NCI-H1436 (cell line): ENCODE measurements around the gene SIGLEC10.
"Not testable (repeated sequence)": the region's sequence is repeated elsewhere in the genome, so short reads cannot be mapped to it uniquely, and the experiment has no call there.

Experiments
- DNase-seq: peaks from one replicate; lab custom pipeline; 2025; lab: John Stamatoyannopoulos, UW

The SIGLEC10 gene

GRCh38 chr19:51440052-51440451 is 22.6 kb upstream of the SIGLEC10 start:
- no peak for DNase-seq

GRCh38 chr19:51439021-51439465 is 21.6 kb upstream of the SIGLEC10 start:
- peak; percentile 10 for DNase-seq

- DNase-seq, result no peak
These were observed 17.0 kb upstream of the SIGLEC10 start for GRCh38 chr19:51434456-51434855.

DNA sequence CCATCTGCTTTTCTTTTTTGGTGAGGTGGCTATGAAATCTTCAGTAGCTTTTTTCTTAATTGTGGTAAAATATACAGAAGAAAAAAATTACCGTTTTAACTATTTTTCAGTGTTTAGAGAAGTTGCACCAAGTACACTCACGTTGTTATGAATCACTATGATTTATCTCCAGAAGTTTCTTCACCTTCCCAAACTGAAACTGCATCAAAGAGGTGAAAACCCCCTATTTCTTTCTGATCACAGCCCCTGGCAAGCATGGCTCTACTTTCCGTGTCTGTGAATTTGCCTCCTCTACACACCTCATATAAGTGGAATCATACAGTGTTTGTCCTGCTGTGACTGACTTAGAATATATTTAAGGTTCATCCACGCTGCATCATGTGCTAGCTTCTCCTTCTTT is 15.6 kb upstream of the SIGLEC10 start:
- DNase-seq, result no peak

GRCh38 chr19:51431124-51431523 is 13.7 kb upstream of the SIGLEC10 start:
- no peak for DNase-seq

DNA sequence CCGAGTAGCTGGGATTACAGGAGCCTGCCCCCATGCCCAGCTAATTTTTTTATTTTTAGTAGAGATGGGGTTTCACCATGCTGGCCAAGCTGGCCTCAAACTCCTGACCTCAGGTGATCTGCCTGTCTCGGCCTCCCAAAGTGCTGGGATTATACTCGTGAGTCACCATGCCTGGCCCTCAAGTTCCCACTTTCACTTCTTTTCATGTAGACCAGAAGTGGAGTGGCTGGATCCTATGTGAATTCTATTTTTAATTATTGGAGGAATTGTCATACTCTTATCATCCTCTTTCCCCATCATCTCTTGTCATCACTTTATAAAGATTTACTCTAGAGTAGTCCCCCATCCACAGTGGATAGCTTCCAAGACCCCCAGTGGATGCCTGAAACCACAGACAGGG is 12.8 kb upstream of the SIGLEC10 start:
- no peak for DNase-seq

DNA sequence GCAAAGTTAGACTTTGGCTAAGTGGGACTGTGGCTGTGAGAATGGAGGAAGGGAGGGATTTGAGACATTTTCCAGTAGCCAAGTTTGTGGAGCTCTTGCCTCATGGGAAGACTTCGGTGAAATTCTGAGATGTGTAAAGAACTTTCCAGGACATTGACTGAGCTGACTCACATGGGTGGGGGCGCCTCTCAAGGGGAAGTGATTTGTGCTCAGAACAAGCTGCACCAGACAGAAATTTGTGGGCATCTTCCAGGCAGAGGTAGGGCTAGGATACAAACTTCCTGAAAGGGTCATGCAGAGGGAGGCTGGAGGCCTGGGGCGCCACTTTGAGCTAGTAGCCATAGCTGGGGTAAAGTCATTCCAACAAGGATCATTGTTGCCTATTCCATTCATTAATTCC is 9.8 kb upstream of the SIGLEC10 start:
- no peak for DNase-seq

DNA sequence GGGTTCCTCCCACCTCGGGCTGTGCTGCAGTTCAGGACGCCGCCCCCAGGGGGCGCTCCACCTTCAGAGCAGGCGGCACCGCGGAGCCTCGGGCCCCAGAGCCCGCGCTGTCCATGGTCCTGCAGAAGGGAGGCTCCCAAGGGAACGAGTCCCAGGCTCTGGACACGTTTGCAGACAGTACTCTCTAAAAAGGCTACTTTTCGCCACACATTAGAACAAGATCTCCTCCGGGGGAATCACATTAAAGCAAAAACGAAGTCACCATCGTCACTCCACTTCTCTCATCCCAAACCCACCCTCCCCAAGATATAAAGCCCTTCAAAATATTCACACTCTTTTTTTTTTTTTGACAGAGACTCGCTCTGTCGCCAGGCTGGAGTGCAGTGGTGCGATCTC is 4.6 kb upstream of the SIGLEC10 start:
- peak; percentile 36 for DNase-seq

GRCh38 chr19:51421229-51422052 is 4.0 kb upstream of the SIGLEC10 start:
- DNase-seq, result no peak

DNA sequence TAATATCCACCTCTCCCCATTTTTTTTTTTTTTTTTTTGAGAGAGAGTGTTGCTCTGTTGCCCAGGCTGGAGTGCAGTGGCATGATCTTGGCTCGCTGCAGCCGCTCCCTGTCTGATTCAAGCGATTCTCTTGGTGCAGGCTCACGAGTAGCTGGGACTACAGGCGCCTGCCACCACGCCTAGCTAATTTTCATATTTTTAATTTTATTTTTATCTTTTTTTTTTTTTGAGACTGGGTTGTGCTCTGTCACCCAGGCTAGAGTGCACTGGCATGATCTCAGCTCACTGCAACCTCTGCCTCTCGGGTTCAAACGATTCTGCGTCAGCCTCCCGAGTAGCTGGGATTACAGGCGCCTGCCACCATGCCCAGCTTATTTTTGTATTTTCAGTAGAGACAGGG is 3.1 kb upstream of the SIGLEC10 start:
- not testable (repeated sequence) for DNase-seq

DNA sequence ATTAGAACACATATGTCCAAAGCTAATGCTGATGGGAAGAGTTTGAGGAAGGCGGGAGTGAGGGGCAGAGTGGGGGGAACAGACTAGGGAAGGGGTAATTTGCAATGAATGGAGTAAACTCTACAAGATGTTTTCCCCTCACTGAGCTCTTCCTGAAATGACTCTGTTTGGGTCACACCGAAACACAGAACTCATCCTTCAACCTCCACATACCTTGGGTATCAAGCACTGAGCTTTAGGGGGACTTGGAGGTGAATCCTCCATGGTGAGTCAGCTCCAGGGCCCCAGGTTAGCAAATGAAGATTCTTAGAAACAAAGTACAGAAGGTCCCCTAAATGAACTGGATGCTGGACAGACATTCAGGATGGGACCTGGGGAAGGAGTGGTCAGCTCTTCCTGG is 1.3 kb upstream of the SIGLEC10 start:
- DNase-seq, result no peak

DNA sequence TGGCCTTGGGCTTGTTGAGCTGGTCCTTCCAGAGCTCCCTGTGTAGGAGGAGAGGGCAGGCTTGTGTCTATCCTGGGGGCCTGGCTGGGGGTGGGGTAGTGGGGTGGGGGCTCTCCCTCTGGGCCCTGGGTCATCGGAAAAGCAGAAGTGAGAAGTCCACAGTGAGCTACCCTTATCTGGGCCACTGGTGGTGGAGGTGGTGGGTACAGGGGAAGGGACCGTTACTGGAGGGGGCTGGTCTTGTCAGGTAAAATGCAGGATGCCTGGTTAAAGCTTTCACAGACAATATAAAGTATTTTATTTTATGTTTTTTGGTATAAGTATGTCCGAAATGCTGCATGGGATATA is 342 bp upstream of the SIGLEC10 start:
- no peak for DNase-seq

GRCh38 chr19:51416422-51416821 is 1.0 kb downstream of the SIGLEC10 start:
- DNase-seq, result not testable (repeated sequence)

DNA sequence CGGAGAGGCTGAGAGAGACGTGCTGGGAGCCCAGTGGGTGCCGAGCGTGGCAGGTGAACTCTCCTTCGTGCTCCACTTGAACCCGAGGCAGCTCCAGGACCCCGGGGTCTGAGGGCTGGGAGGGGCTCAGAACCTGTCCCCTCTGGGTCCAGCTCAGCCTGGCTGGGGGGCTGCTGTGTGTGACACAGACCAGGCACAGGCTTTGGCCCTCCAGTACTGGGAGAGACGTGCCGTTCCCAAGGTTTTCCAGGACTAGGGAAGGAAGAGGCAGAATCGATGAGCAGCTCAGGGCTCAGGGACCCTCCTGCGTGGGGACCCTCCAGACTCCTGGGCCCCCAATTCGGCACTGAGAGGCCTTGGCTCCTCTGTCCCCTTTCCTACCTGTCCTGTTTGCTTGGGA is 2.3 kb downstream of the SIGLEC10 start:
- no peak for DNase-seq

- DNase-seq, result no peak
These were observed 6.3 kb downstream of the SIGLEC10 start for GRCh38 chr19:51410950-51411748.

DNA sequence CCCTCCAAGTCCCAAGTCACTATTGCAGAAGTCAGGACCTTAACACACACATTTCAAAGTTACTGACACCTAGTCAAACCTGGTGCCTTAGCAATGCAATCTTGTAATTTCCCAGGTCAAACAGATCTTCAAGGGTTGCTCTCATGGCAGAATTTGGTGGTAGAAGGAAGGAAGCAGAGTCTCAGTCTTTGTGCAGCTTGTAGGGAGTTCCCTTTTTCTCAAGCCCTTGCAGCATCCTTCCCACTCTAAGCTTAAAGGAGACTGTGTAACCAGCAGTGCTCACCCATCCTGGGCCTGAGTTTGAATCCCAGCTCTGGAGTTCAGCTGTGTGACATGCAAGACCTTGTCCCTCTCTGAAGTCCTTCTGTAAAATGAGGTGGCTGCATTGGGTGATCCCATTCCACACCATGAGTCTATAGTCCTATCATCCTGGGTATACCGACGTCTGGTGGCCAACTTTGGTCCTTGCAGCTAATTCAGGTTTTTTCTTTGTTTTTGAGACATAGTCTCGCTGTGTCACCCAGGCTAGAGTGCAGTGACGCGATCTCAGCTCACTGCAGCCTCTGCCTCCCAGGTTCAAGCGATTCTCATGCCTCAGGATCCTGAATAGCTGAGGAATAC is 9.8 kb downstream of the SIGLEC10 start:
- no peak for DNase-seq

DNA sequence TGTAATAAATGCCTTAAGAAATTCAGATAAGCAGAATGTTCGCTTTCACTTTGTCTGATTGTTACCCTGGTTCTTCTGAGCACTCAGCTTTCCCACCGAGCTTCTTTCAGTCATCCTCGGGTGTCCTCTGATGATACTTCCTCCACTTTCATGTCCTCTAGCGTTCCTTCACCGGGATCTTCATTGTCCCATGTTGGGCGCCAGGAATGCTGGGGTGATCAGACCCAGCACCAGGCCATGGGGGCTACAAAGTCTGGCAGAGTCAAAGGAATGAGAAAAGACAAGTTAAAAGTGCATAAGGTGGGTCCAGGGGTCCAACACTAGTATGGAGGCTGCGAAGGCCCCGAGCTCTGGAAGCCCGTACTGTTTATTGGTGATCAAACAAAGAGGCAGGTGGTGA is 15.3 kb downstream of the SIGLEC10 start:
- DNase-seq, result no peak

DNA sequence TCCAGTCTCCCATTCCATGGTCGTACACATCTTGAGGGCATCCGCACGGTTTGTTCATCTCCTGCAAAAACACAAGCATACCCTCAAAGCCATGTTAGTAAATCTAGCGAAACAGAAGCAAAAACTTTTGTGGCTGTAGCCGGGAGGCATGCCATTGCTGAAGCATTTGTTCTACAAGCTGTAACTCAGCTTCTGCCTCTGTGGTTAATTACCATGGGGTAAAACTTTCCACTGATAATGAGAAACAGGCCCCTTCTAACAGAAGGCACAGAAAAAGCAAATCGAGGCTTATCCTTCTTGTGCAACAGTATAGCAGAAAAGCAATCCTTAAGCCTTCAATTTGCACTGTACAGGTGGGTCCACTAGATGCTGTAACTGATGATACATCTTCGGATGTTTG is 17.5 kb downstream of the SIGLEC10 start:
- not testable (repeated sequence) for DNase-seq

- DNase-seq, result no peak
These were observed 18.2 kb downstream of the SIGLEC10 start for GRCh38 chr19:51399231-51399630.

DNA sequence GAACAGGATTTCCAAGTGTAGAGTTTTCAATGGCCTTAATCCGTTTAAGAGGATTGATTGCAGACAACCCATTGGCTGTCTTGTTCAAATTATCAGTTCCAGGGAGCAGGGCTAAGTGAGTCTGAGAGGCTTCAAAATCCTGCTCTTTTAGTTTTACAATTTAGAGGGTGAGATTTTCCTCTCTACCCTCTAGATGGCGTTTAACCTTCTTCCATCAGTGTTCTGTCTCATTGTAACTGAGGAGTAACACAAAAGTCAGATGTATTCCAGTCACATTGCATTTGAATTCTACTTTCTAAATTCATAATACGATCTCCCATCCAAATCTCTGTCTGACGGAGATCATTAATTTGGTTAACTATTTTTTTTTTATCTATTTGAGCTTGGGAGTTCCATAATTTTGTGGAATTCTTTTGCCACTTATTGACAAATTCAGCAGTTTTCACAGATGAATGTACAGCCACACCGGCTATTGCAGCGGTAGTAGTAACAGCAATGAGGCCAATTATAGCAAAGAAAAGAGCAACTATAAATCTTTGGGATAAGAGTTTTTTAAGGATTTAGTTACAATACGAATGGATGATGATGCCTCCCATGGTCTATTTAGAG is 19.2 kb downstream of the SIGLEC10 start:
- peak; percentile 18 for DNase-seq

GRCh38 chr19:51397453-51397852 is 20.0 kb downstream of the SIGLEC10 start:
- DNase-seq, result not testable (repeated sequence)

DNA sequence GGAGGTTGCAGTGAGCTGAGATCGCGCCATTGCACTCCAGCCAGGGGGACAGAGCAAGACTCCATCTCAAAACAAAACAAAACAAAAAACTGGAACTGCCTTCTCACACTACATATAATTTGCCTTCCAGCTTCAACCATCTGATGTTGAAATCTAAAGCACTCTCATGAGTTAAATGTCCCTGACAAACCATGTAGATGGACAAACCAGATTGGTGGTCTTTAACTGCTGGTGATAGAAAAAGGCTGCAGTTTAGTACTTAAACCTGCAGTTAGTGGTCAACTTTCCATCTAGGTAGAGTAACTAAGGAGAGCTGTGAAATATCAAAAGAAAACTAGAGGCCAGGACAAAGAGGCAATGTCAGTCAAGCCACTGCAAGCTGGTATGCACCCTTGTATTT is 21.3 kb downstream of the SIGLEC10 start:
- no peak for DNase-seq
